ENCODE results near the gene PODN.

The PODN gene

GRCh38 chr1:53134042-53134485, 72.1 kb downstream of the PODN start:
- no peak for TF ChIP-seq CTCF (IDR thresholded peaks at IDR 0.05; ENCODE audit: low read depth, low read length, missing control alignments)
- H3K4me3 ChIP-seq (replicated peaks; ENCODE audit: low read depth, low read length): no peak overlapping the region
- no peak for DNase-seq (ENCODE audit: extremely low read depth, low read depth)
